WERI-Rb-1 (cell line): ENCODE measurements around the gene PUDP.
"Not testable (repeated sequence)": the region's sequence is repeated elsewhere in the genome, so short reads cannot be mapped to it uniquely, and the experiment has no call there.

Experiments used
- DNase-seq: peaks from one replicate; pipeline ENCODE4 v3.0.0-alpha.2; 2020
- H3K27ac ChIP-seq: fragments of 250-450 bp; sonication (Bioruptor Pico); 2 replicates; pipeline ENCODE4 v1.5.1; 2020; ENCODE audit warnings: mild to moderate bottlenecking, moderate library complexity
- H3K27me3 ChIP-seq: fragments of 250-450 bp; sonication (Bioruptor Pico); 2 replicates; pipeline ENCODE4 v1.5.1; 2021; ENCODE audit warnings: mild to moderate bottlenecking, low read depth, moderate library complexity; ENCODE audit not compliant: insufficient read depth, severe bottlenecking
- H3K36me3 ChIP-seq: fragments of 250-450 bp; sonication (Bioruptor Pico); 2 replicates; pipeline ENCODE4 v1.5.1; 2020; ENCODE audit warnings: mild to moderate bottlenecking, moderate library complexity
- H3K4me3 ChIP-seq: 2 replicates; pipeline ENCODE4 v1.5.1; 2011; ENCODE audit warnings: low read depth, mild to moderate bottlenecking, control low read depth, low read length
- H3K9me3 ChIP-seq: fragments of 250-450 bp; sonication (Bioruptor Pico); 2 replicates; pipeline ENCODE4 v1.5.1; 2021; ENCODE audit warnings: mild to moderate bottlenecking, moderate library complexity; ENCODE audit not compliant: severe bottlenecking
- CTCF ChIP-seq: IDR thresholded peaks from 2 replicates; pipeline ENCODE4 v1.5.1; 2011; ENCODE audit warnings: low read depth, mild to moderate bottlenecking, control low read depth, inconsistent platforms, low read length

Gene PUDP

GRCh38 chrX:7052541-7052940 lies 95.4 kb downstream of the PUDP start:
- no peak for TF ChIP-seq CTCF
- no peaks in the 10 kb centered on the region for H3K9me3 ChIP-seq
- peaks cover 26% of the 10 kb centered on the region for H3K36me3 ChIP-seq
- DNase-seq: no peak
- no peak overlapping the region for H3K4me3 ChIP-seq
- no peak overlapping the region for H3K27ac ChIP-seq
- H3K27me3 ChIP-seq: no peaks in the 10 kb centered on the region

GRCh38 chrX:7050271-7050670 lies 97.7 kb downstream of the PUDP start:
- no peak overlapping the region for H3K4me3 ChIP-seq
- H3K9me3 ChIP-seq: no peaks in the 10 kb centered on the region
- H3K36me3 ChIP-seq: peaks cover 13% of the 10 kb centered on the region
- no peak overlapping the region for H3K27ac ChIP-seq
- TF ChIP-seq CTCF: no peak
- DNase-seq: no peak
- H3K27me3 ChIP-seq: no peaks in the 10 kb centered on the region

GRCh38 chrX:7047951-7048350 lies 100.0 kb downstream of the PUDP start:
- peak; percentile 29; the same call in 1 of the 2 replicates for TF ChIP-seq CTCF
- Histone ChIP-seq H3K9me3 (no peaks in the 10 kb centered on the region), H3K27ac (no peak overlapping the region), H3K27me3 (no peaks in the 10 kb centered on the region), H3K36me3 (peaks cover 13% of the 10 kb centered on the region), H3K4me3 (no peak overlapping the region)
- DNase-seq: no peak

GRCh38 chrX:7045238-7045955 lies 102.6 kb downstream of the PUDP start:
- H3K27me3 ChIP-seq: no peaks in the 10 kb centered on the region
- no peak for TF ChIP-seq CTCF
- DNase-seq: no peak
- no peaks in the 10 kb centered on the region for H3K9me3 ChIP-seq
- no peak overlapping the region for H3K27ac ChIP-seq
- no peak overlapping the region for H3K4me3 ChIP-seq
- H3K36me3 ChIP-seq: peaks cover 9% of the 10 kb centered on the region

- not testable (repeated sequence) for H3K36me3 ChIP-seq, H3K4me3 ChIP-seq, DNase-seq, H3K9me3 ChIP-seq, H3K27me3 ChIP-seq, H3K27ac ChIP-seq
Observed at GRCh38 chrX:7043796-7044433, 104.0 kb downstream of the PUDP start.

GRCh38 chrX:7028246-7028645 lies 119.7 kb downstream of the PUDP start:
- no peak overlapping the region for H3K4me3 ChIP-seq
- TF ChIP-seq CTCF: no peak
- H3K27me3 ChIP-seq: no peaks in the 10 kb centered on the region
- no peaks in the 10 kb centered on the region for H3K36me3 ChIP-seq
- no peaks in the 10 kb centered on the region for H3K9me3 ChIP-seq
- no peak overlapping the region for H3K27ac ChIP-seq
- no peak for DNase-seq
